PC-9 (cell line): Measurements from ENCODE around the gene RAB40C. TPM values are rescaled to one million over a fixed set of nuclear protein-coding genes. Genes with fewer than 3 reads are reported as not detected.
A peak's percentile ranks its signal among the peaks of the same experiment; 100 is the strongest.

Experiments
- BruUV-seq: library from RNA; stranded (reverse); fragments of 400-500 nt; replicated peaks from 2 replicates; lab custom pipeline; 2021; lab: Mats Ljungman, UMichigan
- CTCF ChIA-PET: fragments of 300-600 bp; sonication (Branson Sonifier 250); formaldehyde crosslinking; loops from one replicate; lab custom pipeline; 2022; ENCODE audit warnings: antibody characterized with exemption; lab: Charles Lee
- POLR2A ChIA-PET: fragments of 300-600 bp; sonication (Branson Sonifier 250); formaldehyde crosslinking; loops from one replicate; lab custom pipeline; 2022; ENCODE audit warnings: antibody characterized with exemption; ENCODE audit not compliant: unreplicated experiment; lab: Charles Lee
- DNase-seq, 2 experiments: peaks; one replicate each; pipeline versions ENCODE4 v3.0.0 to v3.0.0-alpha.2; 2015 to 2022; ENCODE audit warnings: mixed read lengths in 1 of 2
- H2AFZ ChIP-seq: fragments of 200-600 bp; sonication (generic); 2 replicates; pipeline ENCODE4 v1.8.1; 2017; ENCODE audit warnings: antibody characterized with exemption
- H3F3A ChIP-seq: fragments of 200-600 bp; sonication (generic); 2 replicates; pipeline ENCODE4 v1.8.1; 2017; ENCODE audit warnings: antibody characterized with exemption, mild to moderate bottlenecking, low read depth; ENCODE audit not compliant: insufficient read depth
- H3K27ac ChIP-seq: fragments of 200-600 bp; sonication (generic); 2 replicates; pipeline ENCODE4 v1.6.1; 2016; ENCODE audit warnings: mixed run types
- H3K27me3 ChIP-seq: fragments of 200-600 bp; sonication (generic); 2 replicates; pipeline ENCODE4 v1.6.1; 2016; ENCODE audit warnings: low read depth, mixed run types; ENCODE audit not compliant: insufficient read depth
- H3K36me3 ChIP-seq: fragments of 200-600 bp; sonication (generic); 2 replicates; pipeline ENCODE4 v1.6.1; 2016; ENCODE audit warnings: low read depth, mixed run types
- H3K4me1 ChIP-seq: fragments of 200-600 bp; sonication (generic); replicated peaks from 2 replicates; pipeline ENCODE4 v1.6.1; 2016; ENCODE audit warnings: mixed run types; ENCODE audit not compliant: insufficient read depth
- H3K4me2 ChIP-seq: fragments of 200-600 bp; sonication (generic); 2 replicates; pipeline ENCODE4 v1.6.1; 2017; ENCODE audit warnings: mixed run types
- H3K4me3 ChIP-seq: fragments of 200-600 bp; sonication (generic); 2 replicates; pipeline ENCODE4 v1.6.1; 2016; ENCODE audit warnings: mixed run types
- H3K79me2 ChIP-seq: fragments of 200-600 bp; sonication (generic); 2 replicates; pipeline ENCODE4 v1.6.1; 2017; ENCODE audit warnings: low read depth, mixed run types
- H3K9me2 ChIP-seq: fragments of 200-600 bp; sonication (generic); 2 replicates; pipeline ENCODE4 v1.8.1; 2017; ENCODE audit warnings: mild to moderate bottlenecking; ENCODE audit not compliant: insufficient read depth
- H3K9me3 ChIP-seq: fragments of 200-600 bp; sonication (generic); 2 replicates; pipeline ENCODE4 v1.8.1; 2016; ENCODE audit warnings: low read depth; ENCODE audit not compliant: insufficient read depth
- H4K20me1 ChIP-seq: fragments of 200-600 bp; sonication (generic); 2 replicates; pipeline ENCODE4 v1.8.1; 2017; ENCODE audit not compliant: insufficient read depth
- CTCF ChIP-seq: fragments of 200-600 bp; sonication (generic); conservative IDR thresholded peaks from 2 replicates; pipeline ENCODE4 v1.6.1; 2017; ENCODE audit warnings: mixed run types, antibody characterized with exemption, mild to moderate bottlenecking, moderate library complexity
- EZH2 ChIP-seq: fragments of 200-600 bp; sonication (generic); IDR thresholded peaks from 2 replicates; pipeline ENCODE4 v1.8.0; 2017; ENCODE audit warnings: antibody characterized with exemption, low read depth
- intact Hi-C: fragments of 100-400 bp; cut with micrococcal nuclease; formaldehyde crosslinking; loops from one replicate; pipeline ENCODE4 v1.10.0; 2022; ENCODE audit not compliant: unreplicated experiment
- total RNA-seq: library from RNA; stranded (reverse); gene quantifications from 2 replicates; pipeline ENCODE4 v1.2.3, GENCODE V29; 2021

Gene RAB40C
- total RNA-seq, 1 experiment from 2014 or later: 47.1 TPM

GRCh38 chr16:642189-643049 lies 52.6 kb downstream of the RAB40C start:
- Histone ChIP-seq H3K4me1 (peaks cover 45% of the 10 kb centered on the region), H3K27me3 (no peaks in the 10 kb centered on the region), H3K79me2 (peaks cover 45% of the 10 kb centered on the region), H3K4me3 (peak overlapping the region; percentile 69), H3F3A (peaks cover 36% of the 10 kb centered on the region), H3K36me3 (no peaks in the 10 kb centered on the region), H3K9me3 (no peaks in the 10 kb centered on the region), H3K9me2 (no peaks in the 10 kb centered on the region), H4K20me1 (peaks cover 17% of the 10 kb centered on the region; the same call in 1 of the 2 replicates), H2AFZ (no peak overlapping the region; the same call in 1 of the 2 replicates), H3K4me2 (peak overlapping the region; percentile 97), H3K27ac (peak overlapping the region; percentile 23; the same call in 1 of the 2 replicates)
- ChIA-PET POLR2A (interaction anchor here (0.6 to 0.8 kb wide), 3 partner anchors 15 to 99 kb away, joined by 3 to 4 read pairs (median 4); partner anchors contain the start of gene CIAO3), CTCF (interaction anchor here (0.6 kb wide), 1 partner anchor 165 kb away, joined by 13 read pairs; no protein-coding TSS in a partner anchor)
- intact Hi-C loops: loop anchor here (10.0 kb wide), 1 partner anchor 258 kb away; the partner anchor contains the start of gene PGAP6
- BruUV-seq: TSS peak; percentile 20
- no peak for TF ChIP-seq CTCF
- no peak for TF ChIP-seq EZH2
- DNase-seq: peak; percentile 43 to 73

- no peak for DNase-seq
- Histone ChIP-seq H3K27ac (peak overlapping the region; percentile 23; the same call in 1 of the 2 replicates), H3K9me2 (no peaks in the 10 kb centered on the region), H2AFZ (no peak overlapping the region), H3K79me2 (peaks cover 49% of the 10 kb centered on the region), H3K27me3 (no peaks in the 10 kb centered on the region), H3K9me3 (no peaks in the 10 kb centered on the region), H3K4me2 (peak overlapping the region; percentile 97), H4K20me1 (peaks cover 17% of the 10 kb centered on the region; the same call in 1 of the 2 replicates), H3F3A (peaks cover 36% of the 10 kb centered on the region), H3K4me1 (peaks cover 51% of the 10 kb centered on the region), H3K36me3 (no peaks in the 10 kb centered on the region), H3K4me3 (peak overlapping the region; percentile 69)
- no peak for TF ChIP-seq CTCF
- TF ChIP-seq EZH2: no peak
- POLR2A ChIA-PET: interaction anchor here (0.8 kb wide), 1 partner anchor 16 kb away, joined by 4 read pairs; no protein-coding TSS in a partner anchor
- CTCF ChIA-PET: interaction anchor here (0.6 kb wide), 1 partner anchor 164 kb away, joined by 13 read pairs; no protein-coding TSS in a partner anchor
- intact Hi-C loops: loop anchor here (10.0 kb wide), 1 partner anchor 258 kb away; the partner anchor contains the start of gene PGAP6
- BruUV-seq: no TSS peak
These were observed 53.1 kb downstream of the RAB40C start for GRCh38 chr16:643050-643368.

- BruUV-seq: no TSS peak
- Histone ChIP-seq H3K4me1 (peaks cover 53% of the 10 kb centered on the region), H3K9me2 (no peaks in the 10 kb centered on the region), H3K36me3 (no peaks in the 10 kb centered on the region), H3K27ac (peak overlapping the region; percentile 65), H3K4me3 (no peak overlapping the region; the same call in 1 of the 2 replicates), H3F3A (peaks cover 38% of the 10 kb centered on the region), H3K9me3 (no peaks in the 10 kb centered on the region), H4K20me1 (peaks cover 17% of the 10 kb centered on the region; the same call in 1 of the 2 replicates), H3K79me2 (peaks cover 59% of the 10 kb centered on the region), H2AFZ (no peak overlapping the region), H3K27me3 (no peaks in the 10 kb centered on the region), H3K4me2 (peak overlapping the region; percentile 97)
- ChIA-PET CTCF (no interaction called here), POLR2A (no interaction called here)
- no peak for DNase-seq
- no peak for TF ChIP-seq CTCF
- no peak for TF ChIP-seq EZH2
- intact Hi-C loops: loop anchor here (10.0 kb wide), 1 partner anchor 260 kb away; the partner anchor contains the start of gene PGAP6
These were observed 54.7 kb downstream of the RAB40C start for GRCh38 chr16:644556-644955.
